Ectodermal cell (in vitro differentiated cells): ENCODE data around the gene SH2D4B.

Source experiments
- H3K27ac ChIP-seq: 2 replicates; pipeline ENCODE4 v1.7.0; 2013; ENCODE audit warnings: mild to moderate bottlenecking, low read depth, low read length; ENCODE audit not compliant: insufficient read depth, poor library complexity, severe bottlenecking
- H3K27me3 ChIP-seq: 2 replicates; pipeline ENCODE4 v1.7.0; 2013; ENCODE audit warnings: mild to moderate bottlenecking, low read length; ENCODE audit not compliant: insufficient read depth, control insufficient read depth, poor library complexity, severe bottlenecking
- H3K36me3 ChIP-seq: one replicate; pipeline ENCODE4 v1.7.0; 2013; ENCODE audit warnings: low read length; ENCODE audit not compliant: control insufficient read depth, insufficient read depth
- H3K4me1 ChIP-seq: one replicate; pipeline ENCODE4 v1.7.0; 2013; ENCODE audit warnings: low read length; ENCODE audit not compliant: control insufficient read depth, insufficient read depth
- H3K4me3 ChIP-seq: 2 replicates; pipeline ENCODE4 v1.7.0; 2013; ENCODE audit warnings: low read depth, low read length, control low read depth; ENCODE audit not compliant: insufficient read depth
- H3K9me3 ChIP-seq: 2 replicates; pipeline ENCODE4 v1.7.0; 2013; ENCODE audit warnings: mild to moderate bottlenecking, low read length, moderate library complexity; ENCODE audit not compliant: control insufficient read depth
- WGBS, 2 experiments: methylation state at CpG; one replicate each; pipeline ENCODE4 v1.1.7; 2013; ENCODE audit warnings: missing lambda C conversion rate in 2 of 2; 5-methylcytosine and 5-hydroxymethylcytosine counted together

The SH2D4B gene

DNA sequence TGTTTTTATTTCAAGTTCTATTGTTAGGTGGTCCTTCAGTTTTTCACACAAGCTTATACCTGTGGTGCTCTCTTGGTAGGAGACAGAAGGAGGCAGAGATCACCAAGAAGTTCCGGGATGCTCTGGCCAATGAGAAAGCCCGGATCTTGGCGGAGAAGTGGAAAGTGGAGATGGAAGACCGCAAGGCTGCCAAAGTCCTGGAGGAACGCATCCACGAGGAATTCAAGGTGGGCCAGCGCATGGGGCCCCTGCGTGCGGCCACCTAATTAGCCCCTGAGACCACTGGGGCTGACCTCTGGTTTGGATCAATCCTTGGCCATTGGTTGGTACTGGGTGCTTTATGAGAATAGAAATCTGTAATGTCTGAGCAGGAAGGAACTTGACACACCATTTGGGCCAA is 33.6 kb downstream of the SH2D4B start:
- Histone ChIP-seq H3K27ac (no peak overlapping the region), H3K9me3 (no peaks in the 10 kb centered on the region), H3K36me3 (no peaks in the 10 kb centered on the region), H3K4me3 (no peak overlapping the region), H3K4me1 (no peaks in the 10 kb centered on the region), H3K27me3 (no peaks in the 10 kb centered on the region)
- 95 to 97% methylated on average over 9 of the region's 9 CpGs for WGBS, 2 experiments

DNA sequence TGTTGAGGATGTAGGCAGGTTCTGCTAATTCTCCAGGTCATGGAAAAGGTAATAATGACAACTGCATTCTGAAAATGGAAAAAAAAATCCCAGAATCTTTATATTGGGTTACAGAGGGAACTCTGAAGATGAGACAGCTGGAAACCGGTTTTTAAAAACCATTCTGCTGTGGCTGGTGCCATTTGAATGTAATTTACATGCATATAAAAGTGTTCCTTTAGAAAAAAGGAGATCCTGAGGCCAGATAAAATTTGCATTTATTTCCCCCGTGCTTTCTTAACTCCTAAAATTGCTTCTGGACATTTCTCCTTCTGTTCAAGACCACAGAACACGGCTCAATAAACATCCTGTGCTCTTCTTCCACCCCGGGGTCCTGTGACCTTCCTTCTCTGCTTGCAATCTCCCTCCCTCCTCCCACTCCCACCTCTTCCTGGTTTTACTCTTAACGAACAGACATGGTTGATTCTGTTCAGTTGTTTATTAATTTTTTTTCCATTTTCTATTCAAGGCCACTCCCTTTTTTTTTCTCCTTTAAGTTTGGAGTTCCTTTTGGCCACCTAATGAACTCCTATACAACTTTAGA is 41.6 kb downstream of the SH2D4B start:
- no peaks in the 10 kb centered on the region for H3K9me3 ChIP-seq
- no peak overlapping the region for H3K4me3 ChIP-seq
- H3K36me3 ChIP-seq: no peaks in the 10 kb centered on the region
- no peaks in the 10 kb centered on the region for H3K27me3 ChIP-seq
- WGBS, 2 experiments: 73 to 76% methylated on average over 5 of the region's 5 CpGs
- no peak overlapping the region for H3K27ac ChIP-seq
- H3K4me1 ChIP-seq: no peaks in the 10 kb centered on the region

DNA sequence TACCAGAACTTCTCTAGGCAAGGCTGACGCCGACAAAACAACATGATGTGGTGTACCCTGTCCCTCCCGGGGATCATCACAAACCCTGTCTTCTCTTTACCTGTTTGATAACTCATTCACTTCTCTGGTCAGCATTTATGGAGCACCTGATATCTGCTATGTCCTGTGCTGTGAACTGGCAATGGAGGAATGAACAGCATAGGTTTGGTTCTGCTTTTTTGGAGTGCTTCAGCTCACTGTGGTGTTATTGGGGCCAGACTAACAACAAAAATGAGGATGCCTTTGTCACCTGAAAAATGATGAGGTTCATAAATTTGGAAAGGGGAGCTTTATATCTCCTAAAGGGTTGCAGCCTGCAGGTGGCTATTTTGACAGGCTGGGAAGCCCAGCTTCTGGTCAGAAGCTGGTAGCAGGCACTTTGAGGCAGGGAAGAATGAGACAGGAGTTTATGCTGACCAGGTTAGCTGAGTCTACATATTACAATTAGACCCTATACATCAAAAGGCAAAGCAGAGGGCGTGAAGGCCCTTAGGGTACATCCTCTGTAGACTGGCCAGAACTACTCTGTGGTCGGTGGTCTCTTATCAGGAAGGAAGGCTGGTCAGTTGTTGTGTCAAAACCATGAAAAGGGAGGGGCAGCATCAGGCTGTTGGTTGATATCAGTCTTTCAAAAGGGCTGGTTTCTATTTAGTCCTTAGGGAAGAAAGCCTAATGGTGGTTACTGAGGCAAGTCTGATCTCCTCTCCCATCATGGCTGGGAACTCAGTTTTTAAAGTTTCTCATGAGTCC is 42.3 kb downstream of the SH2D4B start:
- Histone ChIP-seq H3K36me3 (no peaks in the 10 kb centered on the region), H3K9me3 (no peaks in the 10 kb centered on the region), H3K27ac (no peak overlapping the region), H3K4me1 (no peaks in the 10 kb centered on the region), H3K4me3 (no peak overlapping the region), H3K27me3 (no peaks in the 10 kb centered on the region)
- WGBS, 2 experiments: 89 to 95% methylated on average over 5 of the region's 5 CpGs

DNA sequence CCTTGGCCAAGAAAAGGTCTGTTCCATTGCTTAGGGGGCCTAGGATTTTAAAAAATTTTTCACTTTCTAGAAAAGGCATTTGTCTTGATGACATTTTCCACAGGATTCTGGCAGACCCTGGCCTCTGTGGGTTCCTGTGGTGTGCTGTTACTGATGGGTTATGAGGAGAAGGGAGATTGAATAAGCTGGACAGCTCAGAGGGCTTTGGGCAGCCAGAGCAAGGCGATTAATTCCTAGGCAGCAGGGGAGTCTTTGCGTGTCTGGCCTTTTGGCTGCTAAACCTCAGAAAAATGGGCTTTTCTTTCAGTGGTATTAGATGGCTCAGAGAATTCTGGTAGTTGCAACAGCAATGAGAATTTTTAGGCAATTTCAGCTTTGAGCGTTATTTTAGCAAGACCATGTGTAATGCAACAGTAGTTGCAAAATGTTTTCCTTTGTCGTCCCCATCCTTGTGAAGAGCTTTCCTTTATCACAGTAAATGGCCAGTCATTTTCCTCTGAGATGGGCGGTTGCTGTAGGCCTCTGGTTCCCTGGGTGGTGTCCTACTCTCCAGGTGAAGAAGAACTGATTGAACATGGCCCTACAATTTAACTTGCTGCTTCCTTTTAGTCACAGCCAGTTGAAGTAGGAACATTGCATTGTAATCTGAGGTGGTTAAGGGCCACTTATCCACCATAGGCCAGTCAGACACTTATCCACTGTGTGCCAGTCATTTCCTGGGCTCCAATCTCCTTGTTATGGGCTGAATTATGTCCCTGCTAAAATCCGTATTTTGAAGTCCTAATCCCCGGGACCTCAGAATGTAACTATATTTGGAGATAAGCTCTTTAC is 43.2 kb downstream of the SH2D4B start:
- no peaks in the 10 kb centered on the region for H3K36me3 ChIP-seq

DNA sequence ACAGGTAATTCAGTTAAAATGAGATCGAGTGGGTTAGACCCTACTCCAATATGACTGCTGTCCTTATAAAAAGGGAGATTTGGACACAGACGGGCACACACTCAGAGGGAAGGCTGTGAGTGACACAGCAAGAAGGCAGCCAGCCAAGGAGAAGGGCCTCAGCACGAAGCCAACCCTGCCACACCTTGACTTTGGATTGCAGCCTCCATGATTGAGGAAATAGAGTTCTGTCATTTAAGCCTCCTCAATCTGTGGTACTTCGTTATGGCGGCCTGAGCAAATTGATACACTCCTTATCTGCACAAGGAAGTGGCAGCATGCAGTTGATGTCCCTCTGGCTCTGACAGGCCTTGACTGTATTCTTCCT is 43.8 kb downstream of the SH2D4B start:
- H3K4me3 ChIP-seq: no peak overlapping the region
- H3K36me3 ChIP-seq: no peaks in the 10 kb centered on the region
- H3K27me3 ChIP-seq: no peaks in the 10 kb centered on the region
- H3K27ac ChIP-seq: no peak overlapping the region
- no peaks in the 10 kb centered on the region for H3K4me1 ChIP-seq
- no peaks in the 10 kb centered on the region for H3K9me3 ChIP-seq
- 95% methylated on average over 5 of the region's 5 CpGs for WGBS, 2 experiments

More for the DNA sequence above, 43.2 kb downstream of the SH2D4B start:
- no peaks in the 10 kb centered on the region for H3K9me3 ChIP-seq
- H3K27me3 ChIP-seq: no peaks in the 10 kb centered on the region
- H3K4me1 ChIP-seq: no peaks in the 10 kb centered on the region
- no peak overlapping the region for H3K27ac ChIP-seq
- no peak overlapping the region for H3K4me3 ChIP-seq
- 88 to 91% methylated on average over 7 of the region's 7 CpGs for WGBS, 2 experiments

DNA sequence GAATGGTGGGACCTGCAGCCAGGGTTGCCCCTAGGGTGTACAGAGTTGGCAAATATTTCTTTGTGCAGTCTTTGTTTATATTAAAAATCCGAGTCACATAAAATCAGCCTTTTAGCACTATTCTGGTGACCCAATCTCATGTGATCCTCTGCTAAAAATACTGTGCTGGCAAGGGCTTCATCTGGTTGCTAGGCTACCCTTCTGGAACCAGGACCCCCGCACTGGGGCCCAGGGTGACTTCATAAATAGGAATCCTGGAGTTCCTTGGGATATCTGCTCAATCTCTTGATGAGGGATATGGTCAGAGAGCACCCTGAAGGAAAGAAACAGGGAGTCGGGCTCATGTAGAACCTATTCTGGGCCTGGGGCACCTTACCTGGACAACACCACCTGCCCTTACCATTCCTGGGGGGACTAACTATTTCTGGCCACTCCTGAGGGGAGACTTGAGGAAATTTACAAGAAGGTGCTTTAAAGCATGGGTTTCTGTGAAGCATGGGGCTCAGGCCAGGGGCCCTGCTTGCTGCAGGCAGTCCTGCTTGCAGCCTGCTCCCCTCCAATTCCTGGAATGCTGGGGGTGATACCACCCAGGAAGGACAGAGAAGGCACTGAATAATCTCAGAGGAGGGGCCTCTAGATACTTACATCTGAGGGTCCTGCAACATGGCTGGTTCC is 44.7 kb downstream of the SH2D4B start:
- no peaks in the 10 kb centered on the region for H3K36me3 ChIP-seq
- H3K4me3 ChIP-seq: no peak overlapping the region
- no peaks in the 10 kb centered on the region for H3K4me1 ChIP-seq
- no peaks in the 10 kb centered on the region for H3K9me3 ChIP-seq
- no peaks in the 10 kb centered on the region for H3K27me3 ChIP-seq
- H3K27ac ChIP-seq: no peak overlapping the region
- 91 to 94% methylated on average over 3 of the region's 3 CpGs for WGBS, 2 experiments

DNA sequence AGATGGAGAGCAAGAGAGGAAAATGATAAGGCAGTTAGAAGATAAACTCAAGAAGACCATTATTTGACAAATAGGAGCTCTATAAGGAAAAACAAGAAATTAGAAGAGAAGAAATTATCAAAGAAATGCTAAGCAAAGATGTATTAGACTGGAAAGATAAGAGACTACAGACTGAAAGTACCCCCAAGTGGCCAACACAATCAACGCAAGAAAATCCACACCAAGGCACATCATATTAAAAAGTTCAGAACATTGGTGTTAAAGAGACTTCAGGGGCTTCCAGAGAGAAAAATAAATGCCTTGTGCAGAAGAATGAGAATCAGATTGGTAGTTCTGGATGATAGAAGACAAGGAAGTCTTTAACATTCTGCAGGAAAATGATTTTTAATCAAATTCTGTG is 46.0 kb downstream of the SH2D4B start:
- H3K4me1 ChIP-seq: no peaks in the 10 kb centered on the region
- no peak overlapping the region for H3K4me3 ChIP-seq
- no peaks in the 10 kb centered on the region for H3K36me3 ChIP-seq
- no peaks in the 10 kb centered on the region for H3K27me3 ChIP-seq
- WGBS, 2 experiments: 80% methylated on average over 1 of the region's 1 CpG; no CpG with 5 or more reads in 1 of the 2 experiments
- no peaks in the 10 kb centered on the region for H3K9me3 ChIP-seq
- H3K27ac ChIP-seq: no peak overlapping the region

DNA sequence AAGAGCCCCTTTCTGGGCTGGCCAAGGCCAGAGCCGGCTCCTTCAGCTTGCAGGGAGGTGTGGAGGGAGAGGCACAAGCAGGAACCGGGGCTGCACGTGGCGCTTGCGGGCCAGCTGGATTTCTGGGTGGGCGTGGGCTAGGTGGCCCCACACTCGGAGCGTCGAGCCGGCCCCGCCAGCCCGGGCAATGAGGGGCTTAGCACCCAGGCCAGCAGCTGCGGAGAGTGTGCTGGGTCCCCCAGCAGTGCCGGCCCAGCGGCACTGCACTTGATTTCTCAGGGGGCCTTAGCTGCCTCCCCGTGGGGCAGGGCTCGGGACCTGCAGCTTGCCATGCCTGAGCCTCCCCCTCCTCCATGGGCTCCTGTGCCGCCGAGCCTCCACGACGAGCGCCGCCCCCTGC is 48.1 kb downstream of the SH2D4B start:
- Histone ChIP-seq H3K27ac (no peak overlapping the region), H3K27me3 (no peaks in the 10 kb centered on the region), H3K9me3 (no peaks in the 10 kb centered on the region), H3K4me3 (no peak overlapping the region), H3K36me3 (no peaks in the 10 kb centered on the region), H3K4me1 (no peaks in the 10 kb centered on the region)
- WGBS, 2 experiments: 94% methylated on average over 23 of the region's 23 CpGs

DNA sequence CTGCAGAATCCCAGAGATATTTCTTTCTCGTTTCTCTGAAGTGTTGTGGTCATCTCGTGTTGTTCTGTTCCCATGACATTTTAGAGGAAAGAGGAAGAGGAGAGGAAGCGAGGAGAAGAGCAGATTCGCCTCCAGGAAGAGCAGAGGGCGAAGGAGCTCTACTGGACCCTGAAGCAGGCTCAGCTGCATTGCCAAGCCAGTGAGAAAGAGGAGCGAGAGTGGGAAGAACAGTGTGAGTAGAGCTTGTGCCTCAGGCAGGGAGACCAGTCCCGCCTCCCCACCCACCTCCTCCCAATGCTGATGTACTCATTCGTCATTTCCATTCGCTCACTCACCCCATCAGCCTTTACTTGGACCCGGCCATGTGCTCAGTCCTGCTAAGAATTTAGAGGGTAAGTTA is 50.8 kb downstream of the SH2D4B start:
- no peaks in the 10 kb centered on the region for H3K36me3 ChIP-seq
- H3K27me3 ChIP-seq: no peaks in the 10 kb centered on the region
- no peaks in the 10 kb centered on the region for H3K4me1 ChIP-seq
- 94 to 95% methylated on average over 10 of the region's 10 CpGs for WGBS, 2 experiments
- H3K9me3 ChIP-seq: no peaks in the 10 kb centered on the region
- H3K4me3 ChIP-seq: no peak overlapping the region
- H3K27ac ChIP-seq: no peak overlapping the region
